A673 (cell line): ENCODE measurements around the gene TSPAN3. TPM values are rescaled to one million over a fixed set of nuclear protein-coding genes. Genes with fewer than 3 reads are reported as not detected.
A peak's percentile ranks its signal among the peaks of the same experiment; 100 is the strongest.

ENCODE experiments used
- BruUV-seq: library from RNA; stranded (reverse); fragments of 400-500 nt; replicated peaks from 2 replicates; lab custom pipeline; 2021; lab: Mats Ljungman, UMichigan
- CTCF ChIA-PET: fragments of 300-600 bp; sonication (Branson Sonifier 250); formaldehyde crosslinking; loops from one replicate; lab custom pipeline; 2022; ENCODE audit warnings: antibody characterized with exemption; lab: Charles Lee
- POLR2A ChIA-PET: fragments of 300-600 bp; sonication (Branson Sonifier 250); formaldehyde crosslinking; loops from one replicate; lab custom pipeline; 2022; ENCODE audit warnings: antibody characterized with exemption; ENCODE audit not compliant: low non-redundant PET; lab: Charles Lee
- DNase-seq: peaks from one replicate; pipeline ENCODE4 v3.0.0-alpha.2; 2015; ENCODE audit warnings: low spot score
- H3K27ac ChIP-seq: fragments of 200-600 bp; sonication (generic); 2 replicates; pipeline ENCODE4 v1.5.1; 2016; ENCODE audit warnings: mixed run types, low read depth, mild to moderate bottlenecking, mixed read lengths, antibody characterized with exemption, low read length; ENCODE audit not compliant: poor library complexity, severe bottlenecking
- H3K27me3 ChIP-seq: fragments of 200-600 bp; sonication (generic); replicated peaks from 2 replicates; pipeline ENCODE4 v1.6.1; 2017; ENCODE audit warnings: mixed run types, low read depth, mild to moderate bottlenecking, mixed read lengths, antibody characterized with exemption, low read length; ENCODE audit not compliant: insufficient read depth, poor library complexity
- H3K36me3 ChIP-seq: fragments of 200-600 bp; sonication (generic); 2 replicates; pipeline ENCODE4 v1.6.1; 2016; ENCODE audit warnings: mixed run types, mild to moderate bottlenecking, mixed read lengths, antibody characterized with exemption, low read length; ENCODE audit not compliant: insufficient read depth, poor library complexity, severe bottlenecking
- H3K4me1 ChIP-seq: fragments of 200-600 bp; sonication (generic); 2 replicates; pipeline ENCODE4 v1.6.1; 2017; ENCODE audit warnings: mixed run types, mild to moderate bottlenecking, mixed read lengths, antibody characterized with exemption, low read length; ENCODE audit not compliant: insufficient read depth, poor library complexity, severe bottlenecking
- H3K4me3 ChIP-seq: fragments of 200-600 bp; sonication (generic); 2 replicates; pipeline ENCODE4 v1.5.1; 2016; ENCODE audit warnings: low read depth, mixed run types, mild to moderate bottlenecking, mixed read lengths, low read length; ENCODE audit not compliant: poor library complexity, severe bottlenecking
- H3K9me3 ChIP-seq: fragments of 200-600 bp; sonication (generic); 2 replicates; pipeline ENCODE4 v1.6.1; 2016; ENCODE audit warnings: mixed run types, low read depth, mild to moderate bottlenecking, mixed read lengths, antibody characterized with exemption, low read length; ENCODE audit not compliant: poor library complexity, severe bottlenecking
- EZH2 ChIP-seq: fragments of 200-600 bp; sonication (generic); IDR thresholded peaks from 2 replicates; pipeline ENCODE4 v1.6.1; 2017; ENCODE audit warnings: borderline replicate concordance, low read depth, mild to moderate bottlenecking, mixed read lengths, antibody characterized with exemption, low read length; ENCODE audit not compliant: poor library complexity, severe bottlenecking
- intact Hi-C: fragments of 100-400 bp; cut with micrococcal nuclease; formaldehyde crosslinking; loops from one replicate; pipeline ENCODE4 v1.10.0; 2022; ENCODE audit not compliant: unreplicated experiment
- total RNA-seq: library from RNA; stranded (reverse); gene quantifications from 2 replicates; pipeline ENCODE4 v1.2.3, GENCODE V29; 2021
- TF ChIP-seq, protein P1 (sequence below): fragments of 300-800, 200-600 bp; sonication (generic); conservative IDR thresholded peaks from 2 replicates; pipeline ENCODE4 v1.5.1; 2017; ENCODE audit warnings: low read depth, mild to moderate bottlenecking, antibody characterized with exemption, low read length, moderate library complexity, mixed read lengths

TSPAN3 gene
- total RNA-seq, 1 experiment from 2014 or later = 224 TPM

DNA sequence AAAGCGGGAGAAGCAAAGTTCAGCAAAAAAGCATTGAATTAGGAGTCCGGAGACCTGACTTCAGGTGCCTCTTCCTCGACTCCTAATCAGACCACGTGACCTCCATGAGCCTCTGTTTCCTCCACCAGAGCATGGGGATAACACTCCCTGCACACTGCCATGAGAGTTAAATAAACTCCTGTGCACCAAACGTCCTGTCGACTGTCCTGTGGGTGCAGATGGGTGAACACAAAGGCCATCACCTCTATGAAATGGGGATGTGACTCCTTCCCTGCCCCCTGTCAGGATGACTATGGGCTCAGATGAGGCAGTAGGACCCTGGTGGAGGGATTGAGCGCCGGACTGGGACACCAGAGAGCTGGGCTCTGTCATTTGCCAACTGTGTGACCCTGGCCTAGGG is 13.5 kb upstream of the TSPAN3 start:
- no peak for TF ChIP-seq EZH2
- TF ChIP-seq, protein P1, sequence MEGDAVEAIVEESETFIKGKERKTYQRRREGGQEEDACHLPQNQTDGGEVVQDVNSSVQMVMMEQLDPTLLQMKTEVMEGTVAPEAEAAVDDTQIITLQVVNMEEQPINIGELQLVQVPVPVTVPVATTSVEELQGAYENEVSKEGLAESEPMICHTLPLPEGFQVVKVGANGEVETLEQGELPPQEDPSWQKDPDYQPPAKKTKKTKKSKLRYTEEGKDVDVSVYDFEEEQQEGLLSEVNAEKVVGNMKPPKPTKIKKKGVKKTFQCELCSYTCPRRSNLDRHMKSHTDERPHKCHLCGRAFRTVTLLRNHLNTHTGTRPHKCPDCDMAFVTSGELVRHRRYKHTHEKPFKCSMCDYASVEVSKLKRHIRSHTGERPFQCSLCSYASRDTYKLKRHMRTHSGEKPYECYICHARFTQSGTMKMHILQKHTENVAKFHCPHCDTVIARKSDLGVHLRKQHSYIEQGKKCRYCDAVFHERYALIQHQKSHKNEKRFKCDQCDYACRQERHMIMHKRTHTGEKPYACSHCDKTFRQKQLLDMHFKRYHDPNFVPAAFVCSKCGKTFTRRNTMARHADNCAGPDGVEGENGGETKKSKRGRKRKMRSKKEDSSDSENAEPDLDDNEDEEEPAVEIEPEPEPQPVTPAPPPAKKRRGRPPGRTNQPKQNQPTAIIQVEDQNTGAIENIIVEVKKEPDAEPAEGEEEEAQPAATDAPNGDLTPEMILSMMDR = no peak
- Histone ChIP-seq H3K4me3 (no peak overlapping the region), H3K27ac (no peak overlapping the region), H3K27me3 (no peaks in the 10 kb centered on the region), H3K4me1 (peaks cover 5% of the 10 kb centered on the region), H3K9me3 (no peaks in the 10 kb centered on the region), H3K36me3 (no peaks in the 10 kb centered on the region)
- BruUV-seq = no TSS peak
- ChIA-PET CTCF (no interaction called here), POLR2A (no interaction called here)
- intact Hi-C loops = no loop called here
- DNase-seq = no peak

DNA sequence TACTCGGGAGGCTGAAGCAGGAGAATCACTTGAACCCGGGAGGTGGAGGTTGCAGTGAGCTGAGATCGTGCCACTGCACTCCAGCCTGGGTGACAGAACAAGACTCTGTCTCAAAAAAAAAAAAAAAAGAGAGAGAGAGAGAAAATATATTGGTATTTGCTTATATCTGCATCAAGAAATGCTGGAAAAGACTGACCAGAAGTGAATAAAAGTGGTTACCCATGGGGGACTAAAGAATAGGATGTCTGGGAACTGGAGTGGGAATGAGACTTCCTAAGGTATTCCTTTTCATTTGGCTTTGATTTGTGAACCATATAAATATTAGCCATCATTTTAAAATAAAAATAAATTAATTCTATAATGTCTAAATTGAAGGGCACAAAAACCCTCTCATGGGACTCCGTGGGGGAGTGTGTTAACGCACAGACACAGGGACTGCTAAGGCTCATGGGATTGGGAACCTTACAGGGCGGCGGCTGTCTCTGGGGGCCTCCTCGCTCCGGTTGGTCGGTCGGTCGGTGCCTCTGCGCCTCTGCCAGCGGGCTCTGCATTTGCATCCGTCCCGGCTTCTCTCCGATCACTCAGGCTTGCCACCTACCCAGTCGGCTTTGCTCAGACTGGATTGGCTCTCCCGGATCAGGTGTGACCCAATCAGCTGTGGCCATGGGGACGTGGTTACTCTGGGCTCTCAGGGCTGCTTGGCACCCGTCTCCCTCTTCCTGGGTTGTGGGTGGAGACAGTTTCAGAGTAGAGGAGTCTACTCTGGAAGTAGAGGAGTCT is 12.7 kb upstream of the TSPAN3 start:
- no TSS peak for BruUV-seq
- Histone ChIP-seq H3K4me3 (no peak overlapping the region), H3K27ac (no peak overlapping the region), H3K36me3 (no peaks in the 10 kb centered on the region), H3K9me3 (no peaks in the 10 kb centered on the region), H3K4me1 (peaks cover 5% of the 10 kb centered on the region), H3K27me3 (no peaks in the 10 kb centered on the region)
- DNase-seq = peak; percentile 94
- CTCF ChIA-PET = no interaction called here
- intact Hi-C loops = no loop called here
- POLR2A ChIA-PET = no interaction called here
- TF ChIP-seq EZH2 = no peak
- TF ChIP-seq, protein P1 = no peak

DNA sequence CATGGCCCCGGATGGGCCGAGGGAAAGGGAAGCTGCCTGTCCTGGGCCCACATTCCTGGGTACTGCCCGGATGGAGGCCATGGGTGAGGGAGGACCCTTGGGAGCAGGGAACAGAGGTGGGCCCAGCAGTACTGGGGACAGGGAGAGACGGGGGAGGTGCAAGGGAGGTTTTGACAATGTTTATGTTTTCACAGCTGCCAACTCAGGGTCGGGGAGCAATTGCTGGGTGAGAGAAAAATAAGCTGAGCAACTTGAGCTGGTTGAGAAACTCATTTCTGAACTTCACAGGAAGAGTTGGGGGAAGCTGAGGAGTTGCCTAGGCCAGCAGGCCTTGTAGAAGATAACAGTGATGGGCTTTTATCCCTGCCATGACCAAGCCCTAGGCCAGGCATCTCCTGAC is 11.1 kb upstream of the TSPAN3 start:
- POLR2A ChIA-PET = no interaction called here
- H3K27me3 ChIP-seq = no peaks in the 10 kb centered on the region
- no TSS peak for BruUV-seq
- no peak overlapping the region for H3K4me3 ChIP-seq
- DNase-seq = no peak
- peaks cover 5% of the 10 kb centered on the region for H3K4me1 ChIP-seq
- H3K36me3 ChIP-seq = no peaks in the 10 kb centered on the region
- intact Hi-C loops = no loop called here
- no peak overlapping the region for H3K27ac ChIP-seq
- CTCF ChIA-PET = no interaction called here
- no peaks in the 10 kb centered on the region for H3K9me3 ChIP-seq
- no peak for TF ChIP-seq EZH2
- TF ChIP-seq, protein P1 = no peak
